Kidney (tissue), 14 donors: ENCODE measurements around the gene FREM1. TPM values are rescaled to one million over a fixed set of nuclear protein-coding genes. Genes with fewer than 3 reads are reported as not detected.
A peak's percentile ranks its signal among the peaks of the same experiment; 100 is the strongest.

Source experiments
- DNase-seq, 5 donors: peaks; one replicate each; pipeline ENCODE4 v3.0.0-alpha.2; 2013 to 2020
- FAIRE-seq: peaks from 2 replicates; lab custom pipeline; 2012; peaks lifted over from hg19 to GRCh38; lab: Jason Lieb, UNC
- H3K27ac ChIP-seq, 2 donors: one replicate each; pipeline ENCODE4 v1.7.0; 2013; ENCODE audit warnings: low read depth in 2 of 2, low read length in 2 of 2, inconsistent platforms in 1 of 2
- H3K27me3 ChIP-seq: one replicate; pipeline ENCODE4 v1.7.1; 2013; ENCODE audit warnings: low read length, inconsistent platforms; ENCODE audit not compliant: control insufficient read depth, insufficient read depth
- H3K36me3 ChIP-seq, 3 donors: one replicate each; pipeline versions ENCODE4 v1.7.0 to v1.7.1; 2013; ENCODE audit warnings: low read length in 3 of 3, control low read depth in 1 of 3, inconsistent platforms in 1 of 3; ENCODE audit not compliant: insufficient read depth in 3 of 3, control insufficient read depth in 2 of 3
- H3K4me1 ChIP-seq, 3 donors: one replicate each; pipeline versions ENCODE4 v1.7.0 to v1.7.1; 2013; ENCODE audit warnings: low read length in 3 of 3, inconsistent platforms in 1 of 3, low read depth in 1 of 3; ENCODE audit not compliant: control insufficient read depth in 2 of 3, insufficient read depth in 2 of 3
- H3K4me3 ChIP-seq, 3 donors: one replicate each; pipeline versions ENCODE4 v1.7.0 to v1.8.1; 2013; ENCODE audit warnings: low read length in 3 of 3, control low read depth in 1 of 3, inconsistent platforms in 1 of 3
- H3K9ac ChIP-seq, 3 donors: one replicate each; pipeline versions ENCODE4 v1.7.0 to v1.7.1; 2013; ENCODE audit warnings: low read length in 3 of 3, control low read depth in 1 of 3, inconsistent platforms in 1 of 3
- H3K9me3 ChIP-seq, 3 donors: one replicate each; pipeline versions ENCODE4 v1.7.0 to v1.7.1; 2013; ENCODE audit warnings: low read length in 3 of 3, control low read depth in 1 of 3, inconsistent platforms in 1 of 3; ENCODE audit not compliant: control insufficient read depth in 2 of 3, insufficient read depth in 1 of 3
- CTCF ChIP-seq: IDR thresholded peaks from 3 replicates; pipeline ENCODE4 v1.5.1; 2012; ENCODE audit warnings: mild to moderate bottlenecking, moderate library complexity, borderline replicate concordance; ENCODE audit not compliant: insufficient read depth; ENCODE audit errors: extremely low read depth
- intact Hi-C: fragments of 100-400 bp; cut with DNase I; formaldehyde crosslinking; loops from one replicate; pipeline ENCODE4 v1.11.1; 2022
- polyA plus RNA-seq: library from polyadenylated mRNA; stranded (reverse); fragments of 350-450 nt; fragmentation: Illumina TruSeq; extraction: RNeasy Lipid Tissue Mini Kit (QIAGEN cat#74804); gene quantifications from one replicate; pipeline ENCODE4 v1.2.3, GENCODE V29; 2014; ENCODE audit warnings: low read depth, low replicate concordance; ENCODE audit not compliant: insufficient read depth
- total RNA-seq: library from RNA; stranded (reverse); fragmentation: NEBNext Ultra II Directional; extraction: Animal tissue kit (Norgen Biotek cat#: 25700); gene quantifications from one replicate; pipeline ENCODE4 v1.2.1, GENCODE V29; 2021
- donor health status: control.
- donor health status: control.
- donor health status: control.
- donor health status: control.
- donor health status: control.
- donor health status: DM: yes; HTN: yes; CAD: no.
- donor health status: Normal renal cell carcinoma (clear cell type).

FREM1 gene
- total and polyA plus RNA-seq, 2 donors from 2014 or later = 8.3 to 17.0 TPM

- H3K36me3 ChIP-seq = no peaks in the 10 kb centered on the region
- no peaks in the 10 kb centered on the region for H3K9me3 ChIP-seq
- no peaks in the 10 kb centered on the region for H3K27me3 ChIP-seq
- H3K27ac ChIP-seq = no peak overlapping the region
- peaks cover 0 to 5% (median 3%) of the 10 kb centered on the region in 3 donors for H3K4me1 ChIP-seq
- H3K9ac ChIP-seq = no peak overlapping the region
- no peak for FAIRE-seq
- no peak for DNase-seq
- intact Hi-C loops = no loop called here
- TF ChIP-seq CTCF = no peak
- H3K4me3 ChIP-seq = no peak overlapping the region
Observed at GRCh38 chr9:14883310-14883944, 26.8 kb downstream of the FREM1 start.

- Histone ChIP-seq H3K4me3 (no peak overlapping the region), H3K4me1 (peaks cover 0 to 5% (median 3%) of the 10 kb centered on the region in 3 donors), H3K27me3 (no peaks in the 10 kb centered on the region), H3K9ac (no peak overlapping the region), H3K9me3 (peaks cover 0 to 2% (median 0%) of the 10 kb centered on the region in 3 donors), H3K36me3 (peaks cover 0 to under 1% (median 0%) of the 10 kb centered on the region in 3 donors), H3K27ac (no peak overlapping the region)
- DNase-seq (no peak), FAIRE-seq (peak; percentile 70)
- intact Hi-C loops = no loop called here
- no peak for TF ChIP-seq CTCF
Observed at GRCh38 chr9:14882090-14882489, 28.1 kb downstream of the FREM1 start.

- no peak for FAIRE-seq
- no peak overlapping the region for H3K9ac ChIP-seq
- DNase-seq = peak in 1 of 5 donors; percentile 56
Observed at GRCh38 chr9:14881006-14881405, 29.2 kb downstream of the FREM1 start.

More at GRCh38 chr9:14881006-14881405, 29.2 kb downstream of the FREM1 start:
- peaks cover 0 to 5% (median 3%) of the 10 kb centered on the region in 3 donors for H3K4me1 ChIP-seq
- intact Hi-C loops = no loop called here
- H3K9me3 ChIP-seq = peaks cover 0 to 2% (median 0%) of the 10 kb centered on the region in 3 donors
- H3K27me3 ChIP-seq = no peaks in the 10 kb centered on the region
- no peak overlapping the region for H3K4me3 ChIP-seq
- TF ChIP-seq CTCF = no peak
- H3K36me3 ChIP-seq = peaks cover 0 to 2% (median 0%) of the 10 kb centered on the region in 3 donors
- no peak overlapping the region for H3K27ac ChIP-seq
